EL (cell line): ENCODE measurements around the gene ERCC6L2.
A peak's percentile ranks its signal among the peaks of the same experiment; 100 is the strongest.

ENCODE experiments used
- DNase-seq: peaks from one replicate; pipeline ENCODE4 v3.0.0-alpha.2; 2016

ERCC6L2 gene

DNA sequence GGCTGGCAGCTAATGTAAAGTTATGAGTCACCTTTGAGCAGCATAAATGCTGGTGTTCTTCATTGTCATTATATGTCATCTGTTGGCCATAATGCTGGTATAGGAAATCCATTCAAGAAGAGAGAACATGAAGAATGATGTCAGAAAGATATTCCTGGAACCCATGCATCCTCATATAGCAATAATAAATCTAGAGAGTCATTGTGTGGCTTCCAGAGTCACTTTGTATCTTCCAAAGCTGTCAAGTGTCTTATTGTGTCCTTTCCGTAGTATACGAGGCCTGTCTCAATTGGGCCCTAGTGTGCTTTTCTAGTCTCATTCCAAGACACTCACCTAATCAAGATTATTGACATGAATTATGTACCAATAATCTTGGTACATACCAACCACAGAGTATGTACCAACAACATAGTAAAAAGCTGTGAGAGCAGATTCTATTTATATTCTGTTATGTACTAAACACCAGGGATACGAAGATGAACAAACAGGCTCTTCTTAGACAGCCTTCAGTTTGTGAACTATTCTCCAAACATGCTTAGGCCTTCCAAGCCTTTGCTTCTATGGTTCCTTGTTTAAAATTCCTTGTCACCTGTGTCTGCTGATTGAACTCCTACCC, 110.1 kb downstream of the ERCC6L2 start:
- DNase-seq, result no peak

DNA sequence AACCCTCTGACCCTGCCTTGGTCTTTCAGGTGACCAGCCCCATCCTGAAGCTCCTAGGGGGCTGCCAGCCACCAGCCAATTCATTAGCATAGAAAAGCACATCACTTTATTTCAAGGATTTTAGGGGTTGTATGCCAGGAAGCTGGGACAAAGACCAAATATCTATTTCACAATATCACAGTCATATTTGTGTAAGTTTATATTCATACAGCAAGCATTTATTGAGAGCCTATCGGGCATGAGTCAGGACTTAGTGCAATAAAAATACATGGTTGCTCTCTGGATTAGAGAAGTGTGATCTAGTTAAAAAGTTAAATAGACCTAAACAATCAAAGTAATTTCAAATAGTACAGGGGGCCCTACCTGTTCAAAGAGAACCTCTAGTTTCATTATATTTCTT, 113.8 kb downstream of the ERCC6L2 start:
- peak; percentile 25 for DNase-seq

DNA sequence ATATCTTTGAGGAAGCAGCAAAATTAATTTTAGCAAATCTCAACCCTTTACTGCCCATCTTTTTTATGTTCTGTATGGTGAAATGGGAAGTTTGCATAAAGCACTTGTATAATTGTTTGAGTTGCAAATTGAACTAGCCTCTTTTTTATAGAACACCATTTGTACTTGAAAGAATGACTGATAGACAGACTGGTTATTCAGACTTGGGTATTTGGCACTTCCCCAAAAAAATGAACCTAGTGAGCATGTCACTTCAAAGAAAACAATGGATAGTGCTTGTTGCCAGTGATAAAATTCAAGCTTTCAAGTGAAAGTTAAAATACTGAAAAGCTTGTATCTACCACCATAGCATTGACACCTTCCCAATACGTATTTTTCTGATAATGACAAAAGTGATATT, 115.8 kb downstream of the ERCC6L2 start:
- no peak for DNase-seq

DNA sequence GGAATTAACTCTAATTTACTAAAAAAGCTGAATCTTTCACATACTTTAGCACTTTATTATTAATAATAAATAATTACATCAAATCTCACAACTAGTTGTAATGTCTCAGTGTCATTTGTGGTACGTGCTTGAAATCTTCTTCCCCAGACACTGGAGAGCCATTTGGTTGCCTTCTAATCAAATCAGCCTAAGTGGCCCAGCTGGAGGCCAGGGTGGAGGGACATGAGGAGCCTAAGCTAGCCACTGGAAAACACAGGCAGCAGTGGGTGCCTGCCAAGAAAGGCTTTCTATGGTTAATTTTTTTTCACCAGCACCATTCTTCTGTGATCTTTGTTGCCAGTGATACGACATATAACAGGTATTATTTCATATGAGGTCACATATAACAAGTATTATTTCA, 117.0 kb downstream of the ERCC6L2 start:
- DNase-seq, result no peak

DNA sequence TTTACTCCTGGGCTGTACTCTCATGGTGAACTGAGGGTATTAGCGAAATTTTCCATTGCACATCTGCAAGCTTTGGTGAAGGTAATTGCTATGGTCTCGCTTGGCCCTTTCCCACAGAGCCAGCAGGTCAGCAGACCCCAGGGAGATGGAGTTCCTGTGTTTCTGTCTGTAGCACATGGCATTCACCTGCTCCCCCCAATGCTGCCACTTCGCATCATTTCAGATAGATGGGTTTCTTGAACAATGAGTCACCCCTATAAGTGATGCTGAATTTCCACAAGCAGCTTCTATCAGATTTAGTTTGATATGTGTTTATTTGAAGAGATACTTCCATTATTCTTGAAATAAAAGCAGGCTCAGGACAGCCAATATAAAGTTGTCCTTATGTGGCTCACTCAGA, 117.8 kb downstream of the ERCC6L2 start:
- no peak for DNase-seq

DNA sequence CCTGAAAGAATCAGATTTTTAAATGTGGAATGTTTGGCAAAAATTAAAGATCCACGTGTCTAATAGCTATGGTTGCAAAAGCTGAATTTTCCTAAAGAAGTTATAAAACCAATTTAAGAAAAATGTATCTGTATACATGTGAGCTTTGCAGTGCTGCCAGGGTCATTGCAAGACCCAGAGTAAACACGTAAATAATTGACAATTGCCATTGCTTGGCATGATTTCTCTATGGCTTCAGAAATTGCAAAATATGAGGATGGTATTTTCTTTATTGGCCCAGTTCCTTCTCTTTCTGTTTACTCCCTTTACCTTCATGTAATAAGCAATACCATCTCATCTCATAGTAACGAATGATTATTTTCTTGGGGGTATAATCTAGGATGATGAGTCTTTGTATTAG, 123.9 kb downstream of the ERCC6L2 start:
- DNase-seq, result no peak

DNA sequence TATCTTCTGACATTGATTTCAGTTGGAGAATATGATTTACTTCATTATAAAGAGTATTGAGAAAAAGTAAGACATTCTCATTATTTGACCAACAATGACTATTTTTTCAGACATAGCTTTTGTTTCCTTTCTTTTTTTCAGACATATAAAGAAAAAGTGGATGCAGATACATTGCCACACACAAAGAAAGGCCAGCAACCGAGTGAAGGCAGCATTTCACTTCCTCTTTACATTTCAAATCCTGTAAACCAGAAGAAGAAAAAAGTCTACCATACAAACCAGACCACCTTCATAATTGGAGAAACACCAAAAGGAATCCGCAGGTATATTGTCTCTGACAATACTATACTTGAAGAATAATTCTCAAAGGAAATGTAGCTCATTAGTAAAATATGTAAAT, 128.9 kb downstream of the ERCC6L2 start:
- no peak for DNase-seq

DNA sequence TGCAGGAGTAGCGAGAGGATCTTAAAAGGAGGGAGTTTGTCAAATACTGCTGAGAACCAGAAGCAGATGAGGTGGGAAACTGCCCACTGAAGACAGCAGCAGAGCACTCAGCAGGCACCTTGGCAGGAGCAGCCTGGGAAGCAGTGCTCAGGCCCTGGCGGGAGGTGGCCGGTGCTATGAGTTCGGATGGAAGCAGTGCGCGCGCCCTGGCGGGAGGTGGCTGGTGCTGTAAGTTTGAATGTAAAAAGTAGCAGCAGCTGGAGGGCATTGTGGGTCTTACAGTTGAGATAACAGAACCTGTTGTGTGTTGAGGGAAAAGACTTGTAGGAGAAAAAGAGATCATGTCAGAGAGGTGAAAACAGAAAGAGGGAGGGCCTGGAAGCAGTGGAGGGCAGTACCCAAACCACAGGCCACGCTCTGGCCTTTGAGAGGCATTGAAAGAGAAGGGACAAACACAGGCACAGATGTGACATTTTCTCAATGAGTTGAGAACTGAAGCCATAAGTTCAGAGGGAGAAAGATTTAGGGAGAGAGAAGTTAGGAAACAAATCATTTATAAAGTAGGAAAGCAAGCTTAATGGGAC, 130.9 kb downstream of the ERCC6L2 start:
- no peak for DNase-seq

DNA sequence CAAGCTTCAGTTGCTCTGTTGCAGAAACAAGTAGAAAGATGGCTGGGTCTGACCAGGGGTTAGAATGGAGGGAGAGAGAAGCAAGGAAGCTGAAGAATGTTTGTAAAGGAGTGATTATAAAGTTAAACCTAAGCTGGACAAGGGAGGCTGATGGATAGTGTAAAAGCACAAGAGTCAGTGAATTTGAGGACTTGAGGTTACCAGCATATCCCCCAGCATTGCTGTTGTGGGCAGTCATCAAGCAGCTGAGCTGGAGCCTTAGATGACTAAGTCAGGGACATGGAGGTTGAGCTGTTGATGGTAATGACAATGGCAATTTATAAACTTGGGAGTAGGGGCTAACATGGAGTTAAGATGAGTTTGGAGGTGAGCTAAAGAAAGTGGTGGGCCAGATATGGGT, 131.5 kb downstream of the ERCC6L2 start:
- DNase-seq, result peak; percentile 51

DNA sequence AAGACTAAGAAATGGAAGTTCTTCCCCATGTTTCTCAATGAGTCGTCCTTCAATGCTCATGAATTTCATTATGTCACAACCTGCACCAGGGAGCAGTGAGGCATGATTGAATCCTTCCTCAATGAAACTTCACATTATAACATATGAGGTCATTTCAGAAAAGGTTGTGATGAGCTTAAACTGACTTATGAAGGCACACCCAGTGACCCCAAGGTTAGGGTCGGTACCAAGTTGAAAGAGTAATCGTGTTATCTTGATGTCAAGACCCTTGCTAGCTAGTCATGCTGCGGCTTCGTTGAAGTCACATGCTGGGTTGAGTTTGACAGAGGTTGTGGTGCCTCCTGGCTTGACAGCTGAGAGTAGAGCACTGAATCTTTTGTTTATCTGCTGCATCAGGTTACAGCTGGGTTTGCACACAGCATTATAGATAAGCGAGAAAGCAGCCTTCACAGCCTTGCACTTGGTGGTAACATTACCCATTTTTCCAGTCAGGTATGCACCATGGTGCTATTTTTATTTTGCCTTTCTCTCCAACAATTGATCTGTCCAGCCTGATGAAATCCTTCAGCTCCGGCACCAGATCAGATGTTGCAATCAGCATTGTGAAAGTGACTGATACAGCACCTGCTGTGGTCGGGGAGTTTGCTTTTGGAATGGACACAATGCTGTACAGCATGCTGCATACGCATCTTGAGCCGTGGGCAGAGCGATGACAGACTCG, 133.2 kb downstream of the ERCC6L2 start:
- DNase-seq, result no peak

DNA sequence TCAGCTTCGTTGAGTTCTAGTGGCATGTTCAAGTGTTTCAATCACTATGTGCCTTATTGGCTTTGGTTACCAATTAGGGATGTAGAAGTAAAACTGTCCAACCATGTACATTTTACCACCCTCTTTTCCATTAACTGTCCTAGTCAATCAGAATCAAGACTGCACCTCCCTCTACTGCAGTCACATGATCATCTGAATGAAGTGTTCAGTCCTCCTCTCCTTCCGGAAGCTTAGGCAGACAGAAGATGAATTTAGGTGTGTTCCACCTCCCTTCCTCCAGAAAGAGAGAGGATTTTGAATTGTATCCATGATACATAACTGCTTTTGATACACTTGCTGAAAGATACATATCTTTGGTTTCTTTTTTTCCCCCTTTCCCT, 133.7 kb downstream of the ERCC6L2 start:
- DNase-seq, result no peak

DNA sequence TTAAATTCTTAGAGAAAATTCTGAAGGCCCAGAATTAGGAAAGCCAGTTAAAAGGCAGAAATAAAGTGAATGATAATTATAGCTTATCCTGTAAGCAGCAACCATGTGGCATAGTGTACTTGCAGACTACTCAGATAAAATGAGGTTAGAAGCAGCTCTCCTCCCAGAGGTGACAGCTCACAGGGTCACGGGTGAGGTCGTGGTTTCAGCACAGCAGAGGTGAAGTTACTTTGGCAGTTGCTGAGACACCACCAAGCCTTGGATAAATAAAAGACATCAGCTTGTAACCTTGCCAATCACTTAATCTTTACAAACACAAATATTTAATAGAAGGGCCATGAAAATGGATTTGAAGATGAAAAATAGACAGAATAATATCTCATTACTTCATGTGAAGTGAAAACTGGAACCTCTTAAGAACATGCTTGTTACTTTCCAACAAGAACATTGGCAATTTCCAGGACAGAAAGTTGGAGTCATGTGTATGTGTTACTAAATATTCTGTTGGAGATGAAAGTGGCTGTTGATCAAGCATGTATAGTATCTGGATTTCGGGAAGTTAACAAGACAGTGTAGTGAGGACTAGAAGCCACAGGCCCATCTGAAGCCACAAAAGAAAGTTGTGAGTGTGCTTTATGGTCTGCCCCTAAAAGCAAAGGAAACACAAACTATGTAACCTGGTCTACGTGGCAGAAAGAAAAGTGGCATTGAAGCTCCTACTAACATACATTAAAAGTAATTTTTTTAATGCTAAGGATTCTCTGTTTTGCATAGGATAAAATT, 134.4 kb downstream of the ERCC6L2 start:
- DNase-seq, result no peak

DNA sequence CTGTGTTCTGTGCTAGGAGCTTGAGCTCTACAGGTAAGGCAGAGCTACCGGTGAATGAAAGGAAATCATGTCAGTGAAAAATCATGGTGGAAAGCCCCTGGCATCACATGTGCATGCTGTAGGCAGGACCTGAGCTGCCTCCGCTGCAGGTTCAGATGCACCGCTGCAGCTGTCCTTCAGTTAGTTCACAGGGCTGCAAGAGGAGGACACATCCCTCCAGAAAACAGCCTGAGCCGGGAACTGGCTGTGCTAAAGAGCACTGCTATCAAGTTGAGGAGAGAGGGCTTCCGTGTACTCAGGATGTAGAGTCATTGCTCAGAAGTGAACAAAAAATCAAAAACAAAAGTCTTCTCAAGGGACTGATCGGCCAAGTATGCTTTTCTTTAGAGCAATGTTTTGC, 138.6 kb downstream of the ERCC6L2 start:
- DNase-seq, result no peak

DNA sequence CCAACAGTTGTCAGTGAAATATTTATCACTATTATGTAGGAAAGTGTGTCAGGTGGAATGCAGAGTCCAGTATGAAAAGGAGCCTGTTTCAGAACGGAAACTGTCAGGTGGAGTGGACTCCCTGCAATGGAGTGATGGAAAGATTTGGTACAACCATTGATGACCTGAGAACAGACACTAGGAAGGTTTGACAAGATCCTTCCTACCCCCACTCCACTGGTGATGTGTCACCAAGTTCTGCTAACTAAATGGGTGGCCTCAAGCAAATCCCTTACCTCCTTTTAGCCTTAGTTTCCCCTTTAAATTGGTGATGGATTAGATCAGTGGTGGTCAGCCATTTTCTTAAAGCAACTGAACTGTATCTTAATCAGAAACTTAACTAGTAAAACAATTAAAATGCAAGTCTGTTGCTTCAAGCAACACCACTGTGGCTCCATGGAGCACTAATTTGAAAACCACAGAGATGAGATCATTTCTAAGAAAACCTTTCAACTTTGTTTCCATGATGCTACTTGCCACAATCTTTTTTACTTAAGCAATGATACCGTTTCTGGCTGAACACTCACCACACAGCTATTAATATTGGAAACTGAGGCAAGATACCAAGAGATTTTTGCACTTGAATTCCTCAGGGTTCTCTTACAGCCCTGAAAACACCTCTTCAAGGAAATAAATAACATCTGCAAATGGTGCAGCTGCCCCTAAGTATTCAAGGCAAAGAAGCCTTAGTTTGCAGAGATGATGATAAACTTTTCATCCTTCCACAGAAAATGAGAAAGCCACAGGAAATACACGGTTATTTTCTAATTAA, 140.6 kb downstream of the ERCC6L2 start:
- no peak for DNase-seq
